HepG2 (cell line): ENCODE data around the gene CAVIN2. TPM values are rescaled to one million over a fixed set of nuclear protein-coding genes. Genes with fewer than 3 reads are reported as not detected.
A peak's percentile ranks its signal among the peaks of the same experiment; 100 is the strongest.

Experiments used
- ARNT ChIP-seq: fragments of 450-650 bp; IDR thresholded peaks from 2 replicates; pipeline ENCODE4 v1.6.1; 2017
- BRCA1 ChIP-seq: sonication (generic); formaldehyde crosslinking; IDR thresholded peaks from 2 replicates; pipeline ENCODE4 v1.4.0; 2020; ENCODE audit warnings: missing genetic modification reagents
- CBX1 ChIP-seq: IDR thresholded peaks from one replicate; pipeline ENCODE4 v1.6.1; 2016; ENCODE audit warnings: antibody characterized with exemption, low read depth
- E2F1 ChIP-seq: sonication (generic); formaldehyde crosslinking; IDR thresholded peaks from 2 replicates; pipeline ENCODE4 v1.5.0; 2020; ENCODE audit warnings: missing genetic modification reagents
- FIP1L1 ChIP-seq: fragments of 200-400 bp; formaldehyde crosslinking; IDR thresholded peaks from 2 replicates; pipeline ENCODE4 v1.6.1; 2018; ENCODE audit warnings: low read depth, mild to moderate bottlenecking, low read length, moderate library complexity, borderline replicate concordance; ENCODE audit not compliant: insufficient read depth
- FOXM1 ChIP-seq: sonication (generic); formaldehyde crosslinking; IDR thresholded peaks from 2 replicates; pipeline ENCODE4 v1.5.0; 2020; ENCODE audit warnings: missing genetic modification reagents
- HBP1 ChIP-seq: IDR thresholded peaks from 2 replicates; pipeline ENCODE4 v1.6.1; 2016; ENCODE audit warnings: low read depth, control low read depth
- HNRNPLL ChIP-seq: fragments of 200-400 bp; formaldehyde crosslinking; IDR thresholded peaks from 2 replicates; pipeline ENCODE4 v1.6.1; 2017; ENCODE audit warnings: mild to moderate bottlenecking, low read depth, low read length; ENCODE audit not compliant: poor library complexity, severe bottlenecking
- JDP2 ChIP-seq: sonication (generic); formaldehyde crosslinking; IDR thresholded peaks from 2 replicates; pipeline ENCODE4 v1.8.1; 2022; ENCODE audit warnings: missing genetic modification reagents, borderline replicate concordance
- MYPOP ChIP-seq: sonication (generic); formaldehyde crosslinking; IDR thresholded peaks from 2 replicates; pipeline ENCODE4 v1.8.1; 2023; ENCODE audit warnings: mild to moderate bottlenecking, moderate library complexity, missing genetic modification reagents
- PHF20 ChIP-seq: sonication (generic); formaldehyde crosslinking; IDR thresholded peaks from 2 replicates; pipeline ENCODE4 v1.5.0; 2020; ENCODE audit warnings: mild to moderate bottlenecking, missing genetic modification reagents
- SETDB1 ChIP-seq: sonication (generic); formaldehyde crosslinking; IDR thresholded peaks from 2 replicates; pipeline ENCODE4 v1.5.1; 2020; ENCODE audit warnings: missing genetic modification reagents, mild to moderate bottlenecking, borderline replicate concordance
- SMAD9 ChIP-seq: sonication (generic); formaldehyde crosslinking; IDR thresholded peaks from 2 replicates; pipeline ENCODE4 v1.5.1; 2020; ENCODE audit warnings: mild to moderate bottlenecking, missing genetic modification reagents
- TERF1 ChIP-seq: sonication (generic); formaldehyde crosslinking; IDR thresholded peaks from 2 replicates; pipeline ENCODE4 v1.8.0; 2022; ENCODE audit warnings: mild to moderate bottlenecking, missing genetic modification reagents, moderate library complexity
- ZFP82 ChIP-seq: sonication (generic); formaldehyde crosslinking; IDR thresholded peaks from 2 replicates; pipeline ENCODE4 v1.5.1; 2020; ENCODE audit warnings: mild to moderate bottlenecking, missing genetic modification reagents, borderline replicate concordance
- ZNF17 ChIP-seq: sonication (generic); formaldehyde crosslinking; IDR thresholded peaks from 2 replicates; pipeline ENCODE4 v1.5.0; 2020; ENCODE audit warnings: mild to moderate bottlenecking, missing genetic modification reagents
- ZNF430 ChIP-seq: sonication (generic); formaldehyde crosslinking; IDR thresholded peaks from 2 replicates; pipeline ENCODE4 v1.9.0; 2021; ENCODE audit warnings: mild to moderate bottlenecking, missing genetic modification reagents
- ZNF639 ChIP-seq: conservative IDR thresholded peaks from 2 replicates; pipeline ENCODE4 v1.6.1; 2018; ENCODE audit warnings: missing genetic modification reagents
- ZNF724P ChIP-seq: sonication (generic); formaldehyde crosslinking; IDR thresholded peaks from 2 replicates; pipeline ENCODE4 v1.8.0; 2022; ENCODE audit warnings: missing genetic modification reagents, borderline replicate concordance
- polyA plus RNA-seq, 8 experiments: library from polyadenylated mRNA; depleted of rRNA in 3 of 8; stranded (reverse) in 7 of 8; unstranded in 1 of 8; fragments of >200 nt; fragmentation: Illumina TruSeq in 4 of 8; extraction: Trizol in 4 of 8; gene quantifications; 2 replicates each; pipeline versions ENCODE4 v1.2.1 to v1.2.3, GENCODE V29; 2011 to 2016; ENCODE audit warnings: low read depth in 4 of 8, missing spikeins in 1 of 8, mixed read lengths in 1 of 8; ENCODE audit not compliant: insufficient read depth in 1 of 8
- total RNA-seq, 5 experiments: library from RNA; depleted of rRNA; stranded (reverse); fragments of >200 nt; fragmentation: Illumina TruSeq; extraction: Trizol; gene quantifications; 2 replicates each; pipeline ENCODE4 v1.2.3, GENCODE V29; 2016; ENCODE audit warnings: low read depth in 1 of 5
- TF ChIP-seq, protein P1 (sequence below): sonication (generic); formaldehyde crosslinking; IDR thresholded peaks from 2 replicates; pipeline ENCODE4 v1.5.0; 2020; ENCODE audit warnings: mild to moderate bottlenecking, missing genetic modification reagents

Gene CAVIN2
- total and polyA plus RNA-seq, 2 of the 13 experiments (the other 11 are each of a cell fraction or from before 2014, with no cell fraction given): 7.6 to 38.8 TPM

GRCh38 chr2:191866675-191867506 is 20.0 kb upstream of the CAVIN2 start (continued):
- TF ChIP-seq ZNF639 (no peak), CBX1 (peak; percentile 56), BRCA1 (peak; percentile 41; the same call in 1 of the 2 replicates), FIP1L1 (peak; percentile 45; the same call in 1 of the 2 replicates), MYPOP (CRISPR knock-in tag) (peak; percentile 79; the same call in 1 of the 2 replicates), TERF1 (CRISPR knock-in tag) (no peak), ZNF430 (CRISPR knock-in tag) (peak; percentile 88), ZFP82 (CRISPR knock-in tag) (peak; percentile 66; the same call in 1 of the 2 replicates), FOXM1 (CRISPR knock-in tag) (peak; percentile 83), E2F1 (CRISPR knock-in tag) (peak; percentile 24; the same call in 1 of the 2 replicates), ZNF17 (CRISPR knock-in tag) (no peak), JDP2 (CRISPR knock-in tag) (no peak; the same call in 1 of the 2 replicates), HBP1 (no peak; the same call in 1 of the 2 replicates), SMAD9 (CRISPR knock-in tag) (no peak), SETDB1 (CRISPR knock-in tag) (no peak), ARNT (no peak), ZNF724P (CRISPR knock-in tag) (peak; percentile 49; the same call in 1 of the 2 replicates), PHF20 (CRISPR knock-in tag) (no peak), HNRNPLL (no peak)
- TF ChIP-seq, protein P1, sequence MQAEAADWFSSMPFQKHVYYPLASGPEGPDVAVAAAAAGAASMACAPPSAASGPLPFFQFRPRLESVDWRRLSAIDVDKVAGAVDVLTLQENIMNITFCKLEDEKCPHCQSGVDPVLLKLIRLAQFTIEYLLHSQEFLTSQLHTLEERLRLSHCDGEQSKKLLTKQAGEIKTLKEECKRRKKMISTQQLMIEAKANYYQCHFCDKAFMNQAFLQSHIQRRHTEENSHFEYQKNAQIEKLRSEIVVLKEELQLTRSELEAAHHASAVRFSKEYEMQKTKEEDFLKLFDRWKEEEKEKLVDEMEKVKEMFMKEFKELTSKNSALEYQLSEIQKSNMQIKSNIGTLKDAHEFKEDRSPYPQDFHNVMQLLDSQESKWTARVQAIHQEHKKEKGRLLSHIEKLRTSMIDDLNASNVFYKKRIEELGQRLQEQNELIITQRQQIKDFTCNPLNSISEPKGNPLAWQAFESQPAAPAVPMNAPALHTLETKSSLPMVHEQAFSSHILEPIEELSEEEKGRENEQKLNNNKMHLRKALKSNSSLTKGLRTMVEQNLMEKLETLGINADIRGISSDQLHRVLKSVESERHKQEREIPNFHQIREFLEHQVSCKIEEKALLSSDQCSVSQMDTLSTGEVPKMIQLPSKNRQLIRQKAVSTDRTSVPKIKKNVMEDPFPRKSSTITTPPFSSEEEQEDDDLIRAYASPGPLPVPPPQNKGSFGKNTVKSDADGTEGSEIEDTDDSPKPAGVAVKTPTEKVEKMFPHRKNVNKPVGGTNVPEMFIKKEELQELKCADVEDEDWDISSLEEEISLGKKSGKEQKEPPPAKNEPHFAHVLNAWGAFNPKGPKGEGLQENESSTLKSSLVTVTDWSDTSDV (CRISPR knock-in tag): no peak
